ENCODE results near the gene MYRIP. TPM values are rescaled to one million over a fixed set of nuclear protein-coding genes. Genes with fewer than 3 reads are reported as not detected.

The MYRIP gene
- total RNA-seq, 2 experiments from 2014 or later: not detected

DNA sequence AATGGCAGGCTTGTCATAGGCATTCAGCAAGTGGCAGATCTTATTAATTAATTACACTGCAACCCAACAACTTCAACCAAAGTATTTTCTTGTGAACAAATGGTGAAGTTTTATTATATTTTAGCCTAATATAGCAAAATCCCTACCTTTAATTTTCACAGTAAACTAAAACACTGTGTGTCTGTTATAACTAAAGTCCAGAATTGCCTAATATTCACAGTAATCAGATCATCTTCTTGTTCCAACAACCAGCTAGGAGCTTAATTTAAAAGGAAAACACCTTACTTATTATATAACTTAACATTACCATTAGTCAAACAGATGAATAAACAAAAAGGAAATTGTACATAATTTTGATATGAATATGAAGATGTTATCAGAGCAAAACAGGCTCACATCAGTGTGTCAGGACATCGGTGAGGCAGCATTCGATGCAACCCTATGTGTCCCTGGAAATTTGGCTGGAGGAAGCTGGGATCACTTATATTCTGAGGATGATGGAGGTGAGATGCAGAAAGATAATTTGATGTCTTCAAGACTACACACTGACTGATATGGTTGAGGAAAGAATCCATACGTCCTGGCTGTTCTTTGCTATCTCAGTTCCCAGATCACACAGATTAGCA, 310.8 kb downstream of the MYRIP start:
- CTCF ChIA-PET: no interaction called here

DNA sequence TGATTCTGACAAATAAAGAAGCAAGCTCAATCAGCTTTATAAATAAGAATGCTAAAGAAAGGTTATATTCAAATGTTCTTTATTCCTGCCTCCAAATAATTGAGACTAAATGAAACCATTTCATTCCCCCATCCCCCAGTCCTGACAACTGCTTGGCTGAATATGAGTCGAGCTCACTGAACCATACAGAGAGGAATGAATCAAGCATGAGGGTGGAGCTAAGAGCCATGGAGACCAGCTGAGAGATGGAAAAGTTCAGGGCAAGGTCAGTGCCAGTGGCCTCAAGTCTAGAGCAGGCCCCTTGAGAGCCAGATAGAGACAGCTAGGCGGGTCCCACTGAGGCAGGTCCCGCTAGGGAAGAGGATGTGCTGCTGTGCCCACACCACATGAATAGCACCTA, 311.4 kb downstream of the MYRIP start:
- H3K4me3 Mint-ChIP-seq: no peak overlapping the region
- no peak for ATAC-seq
- no peaks in the 10 kb centered on the region for H3K36me3 Mint-ChIP-seq (ENCODE audit: low read depth)
- intact Hi-C loops (cut with micrococcal nuclease): no loop called here
- no peaks in the 10 kb centered on the region for H3K4me1 Mint-ChIP-seq (ENCODE audit: low read depth)
- TF ChIP-seq, protein P1, sequence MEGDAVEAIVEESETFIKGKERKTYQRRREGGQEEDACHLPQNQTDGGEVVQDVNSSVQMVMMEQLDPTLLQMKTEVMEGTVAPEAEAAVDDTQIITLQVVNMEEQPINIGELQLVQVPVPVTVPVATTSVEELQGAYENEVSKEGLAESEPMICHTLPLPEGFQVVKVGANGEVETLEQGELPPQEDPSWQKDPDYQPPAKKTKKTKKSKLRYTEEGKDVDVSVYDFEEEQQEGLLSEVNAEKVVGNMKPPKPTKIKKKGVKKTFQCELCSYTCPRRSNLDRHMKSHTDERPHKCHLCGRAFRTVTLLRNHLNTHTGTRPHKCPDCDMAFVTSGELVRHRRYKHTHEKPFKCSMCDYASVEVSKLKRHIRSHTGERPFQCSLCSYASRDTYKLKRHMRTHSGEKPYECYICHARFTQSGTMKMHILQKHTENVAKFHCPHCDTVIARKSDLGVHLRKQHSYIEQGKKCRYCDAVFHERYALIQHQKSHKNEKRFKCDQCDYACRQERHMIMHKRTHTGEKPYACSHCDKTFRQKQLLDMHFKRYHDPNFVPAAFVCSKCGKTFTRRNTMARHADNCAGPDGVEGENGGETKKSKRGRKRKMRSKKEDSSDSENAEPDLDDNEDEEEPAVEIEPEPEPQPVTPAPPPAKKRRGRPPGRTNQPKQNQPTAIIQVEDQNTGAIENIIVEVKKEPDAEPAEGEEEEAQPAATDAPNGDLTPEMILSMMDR (IDR thresholded peaks at IDR 0.05): no peak
- H3K9me3 Mint-ChIP-seq: no peaks in the 10 kb centered on the region
- H3K27ac Mint-ChIP-seq: no peak overlapping the region
- ChIA-PET CTCF (no interaction called here), POLR2A (no interaction called here)
- no peaks in the 10 kb centered on the region for H3K27me3 Mint-ChIP-seq
- DNase-seq: no peak

More for the DNA sequence above, 310.8 kb downstream of the MYRIP start:
- Mint-ChIP-seq H3K36me3 (ENCODE audit: low read depth) (no peaks in the 10 kb centered on the region), H3K27me3 (no peaks in the 10 kb centered on the region), H3K4me1 (ENCODE audit: low read depth) (no peaks in the 10 kb centered on the region), H3K27ac (no peak overlapping the region), H3K4me3 (no peak overlapping the region), H3K9me3 (no peaks in the 10 kb centered on the region)
- TF ChIP-seq, protein P1 (IDR thresholded peaks at IDR 0.05): no peak
- DNase-seq (no peak), ATAC-seq (no peak)
- POLR2A ChIA-PET: no interaction called here
- intact Hi-C loops (cut with micrococcal nuclease): no loop called here

DNA sequence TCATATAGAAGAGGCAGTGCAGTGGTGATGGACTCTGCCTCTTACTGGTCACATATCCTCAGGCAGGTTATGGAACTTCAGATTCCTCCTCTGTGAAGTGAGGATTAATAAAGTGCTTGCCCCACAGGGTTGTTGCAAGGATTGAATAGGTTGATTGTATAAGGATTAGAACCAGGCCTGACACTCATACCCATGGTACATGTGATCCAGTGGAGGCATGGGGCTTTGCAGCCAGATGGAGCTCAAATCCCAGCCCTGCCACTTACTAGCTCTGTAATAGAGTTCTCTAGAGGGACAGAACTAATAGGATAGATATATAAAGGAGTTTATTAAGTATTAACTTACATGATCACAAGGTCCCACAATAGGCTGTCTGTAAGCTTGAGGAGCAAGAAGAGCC, 315.5 kb downstream of the MYRIP start:
- intact Hi-C loops (cut with micrococcal nuclease): no loop called here
- Mint-ChIP-seq H3K4me3 (no peak overlapping the region), H3K27me3 (no peaks in the 10 kb centered on the region), H3K27ac (no peak overlapping the region), H3K4me1 (ENCODE audit: low read depth) (no peaks in the 10 kb centered on the region), H3K9me3 (no peaks in the 10 kb centered on the region), H3K36me3 (ENCODE audit: low read depth) (no peaks in the 10 kb centered on the region)
- POLR2A ChIA-PET: no interaction called here
- DNase-seq (no peak), ATAC-seq (no peak)
- CTCF ChIA-PET: no interaction called here
- TF ChIP-seq, protein P1 (IDR thresholded peaks at IDR 0.05): no peak

DNA sequence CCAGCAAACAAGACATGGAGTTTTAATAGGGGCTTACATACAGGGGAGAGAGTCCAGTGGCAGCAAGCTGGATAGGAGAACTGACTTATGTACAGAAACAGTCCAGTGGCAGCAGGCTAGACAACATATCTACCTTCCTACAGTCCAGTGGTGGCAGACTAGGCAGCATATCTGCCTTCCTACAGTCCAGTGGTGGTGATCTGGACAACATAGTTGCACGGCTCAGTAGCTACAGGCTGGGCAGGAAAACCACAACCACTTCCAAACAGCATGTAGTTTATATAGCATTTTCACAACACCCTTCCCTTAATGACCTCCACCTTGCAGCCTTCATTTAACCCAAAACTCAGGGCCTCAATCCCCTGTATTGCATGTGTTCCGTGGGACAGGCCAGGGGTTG, 318.8 kb downstream of the MYRIP start:
- Mint-ChIP-seq H3K4me1 (ENCODE audit: low read depth) (no peaks in the 10 kb centered on the region), H3K4me3 (no peak overlapping the region), H3K9me3 (no peaks in the 10 kb centered on the region), H3K27me3 (peaks cover 3% of the 10 kb centered on the region), H3K27ac (no peak overlapping the region), H3K36me3 (ENCODE audit: low read depth) (no peaks in the 10 kb centered on the region)
- TF ChIP-seq, protein P1 (IDR thresholded peaks at IDR 0.05): no peak
- ATAC-seq (no peak), DNase-seq (no peak)
- POLR2A ChIA-PET: no interaction called here
- CTCF ChIA-PET: interaction anchor here (1.2 kb wide), 1 partner anchor 51 kb away, joined by 3 read pairs; no protein-coding TSS in a partner anchor
- intact Hi-C loops (cut with micrococcal nuclease): no loop called here

DNA sequence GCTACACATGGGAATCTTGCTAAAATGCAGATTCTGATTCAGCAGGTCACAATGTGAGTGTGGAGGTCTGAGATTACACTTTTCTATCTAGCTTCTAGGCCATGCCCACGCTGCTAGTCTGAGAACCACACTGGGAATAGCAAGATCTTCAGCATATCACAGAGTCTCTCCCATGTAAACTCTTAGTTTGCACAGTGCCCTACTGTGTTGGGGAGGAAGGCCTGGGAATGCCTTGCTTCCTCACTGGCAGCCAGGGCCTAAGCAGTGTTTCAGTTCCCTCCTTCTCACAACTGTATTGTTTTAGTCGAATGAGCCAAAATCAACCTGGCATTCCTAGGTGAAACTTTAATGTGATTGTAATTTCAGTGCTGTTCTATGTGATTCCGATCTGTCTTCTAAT, 320.1 kb downstream of the MYRIP start:
- CTCF ChIA-PET: no interaction called here
- POLR2A ChIA-PET: no interaction called here
- H3K9me3 Mint-ChIP-seq: no peaks in the 10 kb centered on the region
- no peaks in the 10 kb centered on the region for H3K36me3 Mint-ChIP-seq (ENCODE audit: low read depth)
- TF ChIP-seq, protein P1 (IDR thresholded peaks at IDR 0.05): no peak
- H3K27ac Mint-ChIP-seq: no peak overlapping the region
- no peaks in the 10 kb centered on the region for H3K4me1 Mint-ChIP-seq (ENCODE audit: low read depth)
- ATAC-seq (no peak), DNase-seq (no peak)
- no peak overlapping the region for H3K4me3 Mint-ChIP-seq
- intact Hi-C loops (cut with micrococcal nuclease): no loop called here
- peaks cover 3% of the 10 kb centered on the region for H3K27me3 Mint-ChIP-seq

Measured in activated CD8-positive, alpha-beta T cell treated with anti-CD3 and anti-CD28 coated beads for 36 hours (primary cell).